Stimulated activated CD8-positive, alpha-beta memory T cell treated with anti-CD3 and anti-CD28 coated beads, Interleukin-7, amount 100 ng/mL, for 48 hours (primary cell): Measurements from ENCODE around the gene HMGCR.

ENCODE experiments used
- DNase-seq, 2 donors: peaks; one replicate each; pipeline ENCODE4 v3.0.0-alpha.2; 2020; ENCODE audit warnings: low read depth in 1 of 2; ENCODE audit errors: extremely low read depth in 1 of 2

The HMGCR gene

GRCh38 chr5:75380099-75380498, 43.1 kb downstream of the HMGCR start:
- DNase-seq: no peak

DNA sequence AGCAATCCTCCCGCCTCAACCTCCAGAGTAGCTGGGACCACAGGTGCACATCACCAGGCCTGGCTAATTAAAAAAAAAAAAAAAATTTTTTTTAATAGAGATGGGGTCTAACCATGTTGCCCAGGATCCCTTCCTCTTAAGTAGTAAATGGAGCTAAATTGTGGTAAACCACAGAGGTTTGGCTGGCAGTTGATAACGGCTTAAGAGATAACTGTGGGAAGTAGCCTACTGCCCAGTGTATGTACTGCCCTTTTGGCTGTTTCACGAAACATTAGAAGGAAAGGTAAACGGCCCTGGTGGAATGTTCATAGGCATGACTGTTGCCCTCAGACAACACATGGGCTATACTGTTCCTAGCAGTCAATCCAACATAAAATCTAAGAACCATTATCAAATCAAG, 44.4 kb downstream of the HMGCR start:
- no peak for DNase-seq

GRCh38 chr5:75384218-75384617, 47.2 kb downstream of the HMGCR start:
- no peak for DNase-seq

DNA sequence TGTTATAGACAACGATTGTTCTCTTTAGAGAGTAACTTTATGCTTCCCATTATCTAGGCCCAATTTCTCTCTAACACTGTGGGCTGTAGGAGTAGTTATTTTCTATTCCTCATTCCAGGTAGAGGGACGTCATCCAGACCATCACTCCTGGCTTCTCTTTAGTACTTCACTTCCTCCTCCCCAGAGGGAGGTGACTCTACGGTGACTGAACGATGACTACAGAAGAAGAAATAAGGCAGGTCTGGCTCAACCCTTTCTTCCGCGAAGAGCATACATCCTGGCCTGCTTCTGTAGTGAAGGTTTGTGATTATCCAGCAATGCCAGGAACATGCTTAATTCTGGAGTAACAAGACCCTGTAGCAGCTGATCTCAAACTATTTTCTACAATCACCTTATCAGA, 50.8 kb downstream of the HMGCR start:
- DNase-seq: no peak

- peak in 1 of 2 donors; percentile 9 for DNase-seq
Measured at GRCh38 chr5:75389430-75389829, 52.4 kb downstream of the HMGCR start.

GRCh38 chr5:75395277-75395676, 58.3 kb downstream of the HMGCR start:
- DNase-seq: no peak

DNA sequence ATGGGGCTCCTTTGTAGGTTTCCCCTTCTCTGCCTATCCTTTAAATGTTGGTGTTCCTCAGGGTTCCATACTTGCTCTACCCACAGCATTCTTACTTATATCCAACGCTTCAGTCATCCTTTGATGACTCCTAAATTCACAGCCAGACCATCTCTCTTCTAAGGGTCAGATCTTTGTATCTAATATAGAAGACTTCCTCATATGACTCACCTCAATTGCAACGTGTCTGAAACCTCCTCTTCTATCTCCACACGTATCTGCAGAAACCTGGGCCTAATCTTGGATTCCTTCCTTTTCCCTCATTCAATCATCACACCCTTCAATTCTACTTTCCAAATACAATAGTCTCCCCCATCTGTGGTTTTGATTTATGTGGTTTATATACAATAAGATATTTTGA, 68.3 kb downstream of the HMGCR start:
- no peak for DNase-seq
